ENCODE results near the gene SEMA3C. TPM values are rescaled to one million over a fixed set of nuclear protein-coding genes. Genes with fewer than 3 reads are reported as not detected.

Gene SEMA3C
- total and polyA plus RNA-seq, 2 donors (not counting 3 experiments of a cell fraction or from before 2014, with no cell fraction given), result 0.01 to 0.09 TPM

- H2AFZ ChIP-seq (ENCODE audit: low read depth, low read length), result no peak overlapping the region
- H3K9ac ChIP-seq (replicated peaks; ENCODE audit: extremely low read depth, insufficient read depth, low read length), result no peak overlapping the region
- TF ChIP-seq POLR2AphosphoS5 (IDR thresholded peaks at IDR 0.05; ENCODE audit: insufficient read depth, low read depth, low read length) (no peak), CTCF (IDR thresholded peaks at IDR 0.05; ENCODE audit: extremely low read depth in 1 of 2, insufficient read depth in 1 of 2, low read depth in 1 of 2, low read length in 2 of 2) (peak; percentile 32)
- no peaks in the 10 kb centered on the region for H3K79me2 ChIP-seq (ENCODE audit: control insufficient read depth, insufficient read depth, low read length)
- no peaks in the 10 kb centered on the region for H3K9me1 ChIP-seq (replicated peaks; ENCODE audit: control insufficient read depth, extremely low read depth, insufficient read depth, low read length)
- intact Hi-C loops (cut with micrococcal nuclease), result loop anchor here (1.0 to 5.0 kb wide), 5 partner anchors 218 to 771 kb away; partner anchors contain the start of gene SEMA3C
- no peaks in the 10 kb centered on the region for H4K20me1 ChIP-seq (replicated peaks; ENCODE audit: control insufficient read depth, extremely low read depth, insufficient read depth, low read length)
- H3K4me3 ChIP-seq (replicated peaks in 1 of 3; ENCODE audit: insufficient read depth in 1 of 3, low read depth in 1 of 3, low read length in 3 of 3), result no peak overlapping the region
- dilution Hi-C loops (cut with MboI; ENCODE audit: extremely low pct_ligation_motif_present, low sequenced_read_pairs), result no loop called here
- peak; percentile 61 for DNase-seq (ENCODE audit: low read depth, low spot score)
- no peak overlapping the region for H3K27ac ChIP-seq (ENCODE audit: insufficient read depth, low read depth, low read length)
- ChIA-PET CTCF (interaction anchor here (1.5 to 4.1 kb wide), 3 partner anchors 758 to 772 kb away, joined by 10 to 72 read pairs (median 30); no protein-coding TSS in a partner anchor), POLR2A (no interaction called here)
- BruUV-seq (replicated peaks), result no TSS peak
- peaks cover 6 to 18% of the 10 kb centered on the region in 2 experiments for H3K27me3 ChIP-seq (ENCODE audit: control insufficient read depth in 2 of 2, insufficient read depth in 2 of 2, low read length in 2 of 2)
- no peak overlapping the region for H3K4me2 ChIP-seq (ENCODE audit: insufficient read depth, low read length)
- FAIRE-seq, result peak; percentile 60
- no peaks in the 10 kb centered on the region for H3K36me3 ChIP-seq (ENCODE audit: control insufficient read depth in 2 of 2, extremely low read depth in 1 of 2, insufficient read depth in 2 of 2, low read length in 2 of 2)
- H3K9me3 ChIP-seq (replicated peaks; ENCODE audit: control insufficient read depth, insufficient read depth, low read length), result no peaks in the 10 kb centered on the region
- no peaks in the 10 kb centered on the region for H3K4me1 ChIP-seq (ENCODE audit: control insufficient read depth, extremely low read depth, insufficient read depth, low read length)
These were observed 219.7 kb downstream of the SEMA3C start for GRCh38 chr7:80699045-80699638.
